AG04450 (cell line): ENCODE measurements around the gene PLA2G6. TPM values are rescaled to one million over a fixed set of nuclear protein-coding genes. Genes with fewer than 3 reads are reported as not detected.

Experiments used
- CTCF ChIA-PET: fragments of 300-600, 350-600 bp; formaldehyde crosslinking; extraction: SDS; loops from one replicate; lab custom pipeline; 2022; ENCODE audit warnings: antibody characterized with exemption, inconsistent platforms; lab: Charles Lee
- POLR2A ChIA-PET: fragments of 350-600 bp; formaldehyde crosslinking; extraction: SDS; loops from one replicate; lab custom pipeline; 2021; ENCODE audit warnings: antibody characterized with exemption, inconsistent platforms; lab: Yijun Ruan, JAX
- DNase-seq: peaks from one replicate; pipeline ENCODE4 v3.0.0-alpha.2; 2011; ENCODE audit warnings: low read depth, low spot score
- H3K27ac ChIP-seq: one replicate; pipeline ENCODE4 v1.5.1; 2012; ENCODE audit warnings: low read depth, low read length, control low read depth
- H3K27me3 ChIP-seq: one replicate; pipeline ENCODE4 v1.6.0; 2012; ENCODE audit warnings: low read length; ENCODE audit not compliant: control insufficient read depth, insufficient read depth
- H3K4me3 ChIP-seq: 2 replicates; pipeline ENCODE4 v1.5.1; 2011; ENCODE audit warnings: mild to moderate bottlenecking, low read depth, low read length, control low read depth
- H3K9me3 ChIP-seq: 2 replicates; pipeline ENCODE4 v1.5.1; 2012; ENCODE audit warnings: low read length; ENCODE audit not compliant: control insufficient read depth, insufficient read depth
- CTCF ChIP-seq: IDR thresholded peaks from 2 replicates; pipeline ENCODE4 v1.5.1; 2011; ENCODE audit warnings: low read depth, low read length, control low read depth, inconsistent platforms
- polyA plus RNA-seq: library from polyadenylated mRNA; depleted of rRNA; stranded (reverse); fragments of >200 nt; gene quantifications from 2 replicates; pipeline ENCODE4 v1.2.3, GENCODE V29; 2011

The PLA2G6 gene
- polyA plus RNA-seq, 1 experiment = 5.0 TPM

- ChIA-PET POLR2A (no interaction called here), CTCF (interaction anchor here (1.8 kb wide), 1 partner anchor 26 kb away, joined by 11 read pairs; no protein-coding TSS in a partner anchor)
- TF ChIP-seq CTCF = no peak
- Histone ChIP-seq H3K27me3 (peaks cover 34% of the 10 kb centered on the region), H3K27ac (no peak overlapping the region), H3K9me3 (no peaks in the 10 kb centered on the region; the same call in 1 of the 2 replicates), H3K4me3 (peak overlapping the region; percentile 13; the same call in 1 of the 2 replicates)
- no peak for DNase-seq
These were observed 92.8 kb downstream of the PLA2G6 start for GRCh38 chr22:38088629-38089473.

- no peak for DNase-seq
- CTCF ChIA-PET = no interaction called here
- POLR2A ChIA-PET = no interaction called here
These were observed 93.8 kb downstream of the PLA2G6 start for GRCh38 chr22:38087855-38088254.

GRCh38 chr22:38086942-38087341, 94.7 kb downstream of the PLA2G6 start:
- CTCF ChIA-PET = interaction anchor here (1.0 kb wide), 1 partner anchor 28 kb away, joined by 3 read pairs; no protein-coding TSS in a partner anchor
- no peak for DNase-seq
- POLR2A ChIA-PET = no interaction called here
- no peak overlapping the region for H3K27ac ChIP-seq
- peaks cover 48% of the 10 kb centered on the region for H3K27me3 ChIP-seq
- H3K4me3 ChIP-seq = no peak overlapping the region
- no peak for TF ChIP-seq CTCF
- no peaks in the 10 kb centered on the region; the same call in 1 of the 2 replicates for H3K9me3 ChIP-seq

More at GRCh38 chr22:38087855-38088254, 93.8 kb downstream of the PLA2G6 start:
- Histone ChIP-seq H3K9me3 (no peaks in the 10 kb centered on the region; the same call in 1 of the 2 replicates), H3K4me3 (no peak overlapping the region), H3K27me3 (peaks cover 44% of the 10 kb centered on the region), H3K27ac (no peak overlapping the region)
- no peak for TF ChIP-seq CTCF

- POLR2A ChIA-PET = no interaction called here
- Histone ChIP-seq H3K9me3 (no peaks in the 10 kb centered on the region; the same call in 1 of the 2 replicates), H3K27ac (no peak overlapping the region), H3K27me3 (peaks cover 51% of the 10 kb centered on the region), H3K4me3 (no peak overlapping the region)
- no peak for DNase-seq
- CTCF ChIA-PET = interaction anchor here (1.0 kb wide), 1 partner anchor 29 kb away, joined by 3 read pairs; no protein-coding TSS in a partner anchor
- no peak for TF ChIP-seq CTCF
These were observed 95.4 kb downstream of the PLA2G6 start for GRCh38 chr22:38086001-38086845.
